Endodermal cell (in vitro differentiated cells): ENCODE results near the gene SOX6. TPM values are rescaled to one million over a fixed set of nuclear protein-coding genes. Genes with fewer than 3 reads are reported as not detected.

ENCODE experiments used
- DNase-seq: peaks from one replicate; pipeline ENCODE4 v3.0.0-alpha.2; 2017
- H3K27ac ChIP-seq: 2 replicates; pipeline ENCODE4 v1.5.1; 2013; ENCODE audit warnings: mild to moderate bottlenecking, low read depth, low read length, moderate library complexity
- H3K27me3 ChIP-seq: 2 replicates; pipeline ENCODE4 v1.6.1; 2013; ENCODE audit warnings: mild to moderate bottlenecking, low read length, moderate library complexity; ENCODE audit not compliant: insufficient read depth, control insufficient read depth, poor library complexity, severe bottlenecking
- H3K36me3 ChIP-seq: 2 replicates; pipeline ENCODE4 v1.7.0; 2013; ENCODE audit warnings: mild to moderate bottlenecking, low read length, moderate library complexity; ENCODE audit not compliant: control insufficient read depth, insufficient read depth
- H3K4me1 ChIP-seq: one replicate; pipeline ENCODE4 v1.7.0; 2013; ENCODE audit warnings: low read length; ENCODE audit not compliant: control insufficient read depth, insufficient read depth
- H3K4me3 ChIP-seq: 2 replicates; pipeline ENCODE4 v1.5.1; 2013; ENCODE audit warnings: mild to moderate bottlenecking, low read length, moderate library complexity
- H3K9ac ChIP-seq: 2 replicates; pipeline ENCODE4 v1.6.1; 2013; ENCODE audit warnings: mild to moderate bottlenecking, low read length, moderate library complexity; ENCODE audit not compliant: poor library complexity, severe bottlenecking; ENCODE audit errors: extremely low read depth
- H3K9me3 ChIP-seq: 2 replicates; pipeline ENCODE4 v1.6.1; 2013; ENCODE audit warnings: mild to moderate bottlenecking, low read length, moderate library complexity; ENCODE audit not compliant: control insufficient read depth
- H3K27ac Mint-ChIP-seq: 2 replicates; pipeline ENCODE4 v1.8.0; 2020; ENCODE audit warnings: mixed read lengths
- H3K27me3 Mint-ChIP-seq: 2 replicates; pipeline ENCODE4 v1.8.0; 2021; ENCODE audit warnings: mild to moderate bottlenecking, mixed read lengths; ENCODE audit not compliant: insufficient read depth
- H3K36me3 Mint-ChIP-seq: 2 replicates; pipeline ENCODE4 v1.8.0; 2020; ENCODE audit warnings: low read depth, mixed read lengths
- H3K4me1 Mint-ChIP-seq: 2 replicates; pipeline ENCODE4 v1.8.0; 2020; ENCODE audit warnings: mixed read lengths
- H3K4me3 Mint-ChIP-seq: 2 replicates; pipeline ENCODE4 v1.8.0; 2020; ENCODE audit warnings: mild to moderate bottlenecking, moderate library complexity, mixed read lengths
- H3K9me3 Mint-ChIP-seq: 2 replicates; pipeline ENCODE4 v1.8.0; 2020; ENCODE audit warnings: mild to moderate bottlenecking, mixed read lengths
- WGBS, 2 experiments: methylation state at CpG; one replicate each; pipeline versions ENCODE4 v1.1.5 to v1.1.7; 2013; ENCODE audit warnings: missing lambda C conversion rate in 2 of 2, mixed read lengths in 1 of 2; ENCODE audit not compliant: insufficient coverage in 1 of 2, insufficient read length in 1 of 2; 5-methylcytosine and 5-hydroxymethylcytosine counted together
- total RNA-seq, 2 donors: library from RNA; stranded (reverse); fragmentation: NEBNext Ultra II Directional in 1 of 2; extraction: Animal tissue kit (Norgen Biotek cat#: 25700) in 1 of 2; gene quantifications; 2 replicates in 1 of 2; 3 replicates in 1 of 2; pipeline ENCODE4 v1.2.1, GENCODE V29; 2021
- TF ChIP-seq, protein P1 (sequence below): fragments of 200-600 bp; sonication (generic); conservative IDR thresholded peaks from 2 replicates; pipeline ENCODE4 v1.5.0; 2021; ENCODE audit warnings: antibody characterized with exemption, mild to moderate bottlenecking

SOX6 gene
- total RNA-seq, 2 donors from 2014 or later: 0.13 to 0.20 TPM

DNA sequence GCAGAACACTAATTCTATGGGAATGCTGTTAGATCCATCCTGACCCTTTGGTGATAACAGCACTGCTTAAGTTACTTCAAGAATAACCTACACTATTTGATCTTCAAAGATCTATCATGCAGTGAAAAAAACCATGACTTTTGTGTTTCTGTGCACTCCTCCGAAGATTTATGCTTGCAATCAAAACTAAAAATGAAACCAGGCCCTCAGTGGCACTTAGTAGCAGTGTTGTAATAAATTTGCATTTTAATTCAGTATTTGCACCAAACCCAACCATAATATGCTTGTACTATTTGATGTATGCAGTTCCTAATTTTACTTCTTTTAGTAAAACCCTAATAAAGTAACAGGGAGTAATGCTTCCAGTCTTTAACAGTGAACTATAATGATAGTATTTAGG, 130.7 kb downstream of the SOX6 start:
- Histone ChIP-seq H3K9me3 (no peaks in the 10 kb centered on the region), H3K36me3 (no peaks in the 10 kb centered on the region), H3K4me3 (no peak overlapping the region), H3K4me1 (no peaks in the 10 kb centered on the region), H3K27me3 (no peaks in the 10 kb centered on the region), H3K27ac (no peak overlapping the region), H3K9ac (no peak overlapping the region)
- H3K4me1 Mint-ChIP-seq: peaks cover 16% of the 10 kb centered on the region
- no peak overlapping the region for H3K27ac Mint-ChIP-seq
- WGBS, 2 experiments: 100% methylated on average over 1 of the region's 1 CpG; no CpG with 5 or more reads in 1 of the 2 experiments
- H3K9me3 Mint-ChIP-seq: no peaks in the 10 kb centered on the region
- no peak for DNase-seq
- TF ChIP-seq, protein P1, sequence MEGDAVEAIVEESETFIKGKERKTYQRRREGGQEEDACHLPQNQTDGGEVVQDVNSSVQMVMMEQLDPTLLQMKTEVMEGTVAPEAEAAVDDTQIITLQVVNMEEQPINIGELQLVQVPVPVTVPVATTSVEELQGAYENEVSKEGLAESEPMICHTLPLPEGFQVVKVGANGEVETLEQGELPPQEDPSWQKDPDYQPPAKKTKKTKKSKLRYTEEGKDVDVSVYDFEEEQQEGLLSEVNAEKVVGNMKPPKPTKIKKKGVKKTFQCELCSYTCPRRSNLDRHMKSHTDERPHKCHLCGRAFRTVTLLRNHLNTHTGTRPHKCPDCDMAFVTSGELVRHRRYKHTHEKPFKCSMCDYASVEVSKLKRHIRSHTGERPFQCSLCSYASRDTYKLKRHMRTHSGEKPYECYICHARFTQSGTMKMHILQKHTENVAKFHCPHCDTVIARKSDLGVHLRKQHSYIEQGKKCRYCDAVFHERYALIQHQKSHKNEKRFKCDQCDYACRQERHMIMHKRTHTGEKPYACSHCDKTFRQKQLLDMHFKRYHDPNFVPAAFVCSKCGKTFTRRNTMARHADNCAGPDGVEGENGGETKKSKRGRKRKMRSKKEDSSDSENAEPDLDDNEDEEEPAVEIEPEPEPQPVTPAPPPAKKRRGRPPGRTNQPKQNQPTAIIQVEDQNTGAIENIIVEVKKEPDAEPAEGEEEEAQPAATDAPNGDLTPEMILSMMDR: no peak
- H3K36me3 Mint-ChIP-seq: no peaks in the 10 kb centered on the region
- H3K4me3 Mint-ChIP-seq: no peak overlapping the region
- H3K27me3 Mint-ChIP-seq: no peaks in the 10 kb centered on the region

DNA sequence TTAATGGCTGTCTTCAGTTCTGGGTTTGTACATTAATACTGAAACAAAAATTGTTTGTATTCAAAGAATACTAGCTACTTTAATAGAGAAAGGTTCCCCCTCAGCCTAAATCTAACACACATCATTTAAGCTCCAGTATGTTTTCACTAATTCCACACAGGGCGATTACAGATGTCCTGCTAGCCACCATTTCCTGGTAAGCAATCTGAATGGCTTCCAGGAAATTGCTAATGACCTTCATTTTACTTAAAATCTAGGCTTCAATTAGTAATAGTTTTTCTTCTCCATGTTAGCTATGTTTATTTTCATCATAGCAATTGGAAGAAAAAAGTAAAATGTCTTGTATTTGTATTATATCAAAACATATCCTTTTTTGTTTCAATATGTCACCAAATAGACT, 132.8 kb downstream of the SOX6 start:
- H3K4me3 ChIP-seq: no peak overlapping the region
- Mint-ChIP-seq H3K36me3 (no peaks in the 10 kb centered on the region), H3K4me3 (no peak overlapping the region), H3K27ac (no peak overlapping the region), H3K9me3 (no peaks in the 10 kb centered on the region), H3K4me1 (peaks cover 16% of the 10 kb centered on the region), H3K27me3 (no peaks in the 10 kb centered on the region)
- no peaks in the 10 kb centered on the region for H3K36me3 ChIP-seq
- H3K9me3 ChIP-seq: no peaks in the 10 kb centered on the region
- H3K27me3 ChIP-seq: no peaks in the 10 kb centered on the region
- H3K9ac ChIP-seq: no peak overlapping the region
- no peaks in the 10 kb centered on the region for H3K4me1 ChIP-seq
- no peak for DNase-seq
- 85% methylated on average over 1 of the region's 1 CpG; no CpG with 5 or more reads in 1 of the 2 experiments for WGBS, 2 experiments
- TF ChIP-seq, protein P1: no peak
- no peak overlapping the region for H3K27ac ChIP-seq

DNA sequence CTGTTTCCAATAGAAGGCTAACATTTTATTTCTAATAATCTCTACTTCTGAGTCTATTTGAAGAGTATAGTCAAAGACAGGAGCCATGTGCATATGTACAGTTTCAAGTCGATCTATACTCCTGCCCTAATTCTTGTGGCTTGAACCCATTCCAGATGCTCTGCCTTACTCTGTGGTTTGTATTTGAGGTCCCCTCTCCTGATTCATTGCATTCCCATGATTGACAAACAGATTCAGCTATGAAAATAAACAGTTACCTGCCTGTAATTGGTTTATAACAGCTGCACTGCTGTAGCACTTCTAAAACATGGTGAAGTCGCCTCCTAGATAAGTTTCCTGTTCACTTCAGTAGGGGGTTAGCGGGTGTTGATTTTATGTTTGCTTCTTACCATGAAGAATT, 138.7 kb downstream of the SOX6 start:
- Mint-ChIP-seq H3K4me1 (no peaks in the 10 kb centered on the region), H3K36me3 (no peaks in the 10 kb centered on the region), H3K4me3 (no peak overlapping the region), H3K27ac (no peak overlapping the region), H3K27me3 (no peaks in the 10 kb centered on the region), H3K9me3 (no peaks in the 10 kb centered on the region)
- Histone ChIP-seq H3K27me3 (no peaks in the 10 kb centered on the region), H3K9me3 (no peaks in the 10 kb centered on the region), H3K27ac (no peak overlapping the region), H3K4me3 (no peak overlapping the region), H3K4me1 (no peaks in the 10 kb centered on the region), H3K36me3 (no peaks in the 10 kb centered on the region), H3K9ac (no peak overlapping the region)
- no peak for DNase-seq
- 100% methylated on average over 1 to 2 of the region's 3 CpGs for WGBS, 2 experiments
- TF ChIP-seq, protein P1: no peak
